H1 (cell line): ENCODE data around the gene CCDC8. TPM values are rescaled to one million over a fixed set of nuclear protein-coding genes. Genes with fewer than 3 reads are reported as not detected.

Source experiments
- CHD7 ChIP-seq: fragments of 300-600 bp; sonication (generic); IDR thresholded peaks from 2 replicates; pipeline ENCODE4 v1.7.1; 2012; ENCODE audit warnings: low read length, moderate library complexity, mild to moderate bottlenecking, inconsistent platforms; ENCODE audit not compliant: insufficient replicate concordance
- MAX ChIP-seq: IDR thresholded peaks from 2 replicates; pipeline ENCODE4 v1.6.1; 2012; ENCODE audit warnings: inconsistent platforms
- SAP30 ChIP-seq: fragments of 300-600 bp; sonication (generic); IDR thresholded peaks from 2 replicates; pipeline ENCODE4 v1.7.1; 2012; ENCODE audit warnings: low read length, moderate library complexity, mild to moderate bottlenecking, inconsistent platforms; ENCODE audit not compliant: insufficient read depth, insufficient replicate concordance
- polyA plus RNA-seq, 7 experiments: library from polyadenylated mRNA; depleted of rRNA in 3 of 7; stranded (reverse) in 5 of 7; unstranded in 2 of 7; fragments of >200 nt in 5 of 7; fragments of 200-250 nt in 2 of 7; gene quantifications; 1 replicate in 5 of 7; 2 replicates in 1 of 7; 4 replicates in 1 of 7; pipeline versions ENCODE4 v1.2.1 to v1.2.3, GENCODE V29; 2011 to 2013; ENCODE audit warnings: missing spikeins in 2 of 7, mixed read lengths in 2 of 7
- total RNA-seq: library from RNA; stranded (reverse); fragmentation: NEBNext Ultra II Directional; extraction: Animal tissue kit (Norgen Biotek cat#: 25700); gene quantifications from 2 replicates; pipeline ENCODE4 v1.2.1, GENCODE V29; 2021

CCDC8 gene
- total and polyA plus RNA-seq, 2 of the 8 experiments (the other 6 are each of a cell fraction or from before 2014, with no cell fraction given): 4.9 to 13.6 TPM

DNA sequence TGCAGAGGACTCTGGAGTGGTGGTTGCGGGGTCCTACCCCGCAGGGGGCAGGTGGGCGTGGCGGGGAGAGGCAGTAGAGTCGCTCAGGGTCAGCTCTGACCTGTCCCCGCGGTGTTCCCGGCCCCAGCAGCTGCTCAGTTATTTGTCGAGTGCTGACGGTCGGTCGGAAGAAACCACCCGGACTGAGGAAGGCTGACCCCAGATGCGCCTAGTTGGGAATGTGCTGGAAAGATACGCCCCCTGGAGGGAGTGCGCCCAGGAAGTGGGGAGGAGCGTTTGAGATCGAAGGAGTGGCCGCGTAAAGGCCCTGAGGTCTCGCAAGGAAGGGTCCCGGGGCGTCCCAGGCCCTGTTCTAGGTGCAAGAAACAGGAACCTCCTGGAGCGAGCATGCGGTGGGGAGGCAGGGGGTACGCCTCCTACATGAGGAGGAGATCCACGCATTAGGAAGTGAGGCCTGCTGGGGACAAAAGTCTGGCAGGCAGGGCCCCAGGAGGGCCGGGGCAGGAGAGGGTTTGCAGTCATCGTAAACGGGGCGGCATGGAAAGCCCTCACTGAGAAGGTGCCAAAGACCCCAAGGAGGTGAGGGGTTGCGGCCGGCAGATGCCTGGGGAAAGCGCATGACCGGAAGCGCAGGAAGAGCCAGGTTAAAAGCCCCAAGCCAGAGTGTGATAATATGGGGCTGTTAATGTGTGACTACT is 9.2 kb downstream of the CCDC8 start (continued):
- TF ChIP-seq CHD7 (no peak), SAP30 (no peak), MAX (0 out of 2 replicates have a peak, but pooled peaks have one; percentile 39)
